Superior temporal gyrus (tissue), 1 donor: ENCODE results near the gene B4GALNT2.
"Not testable (repeated sequence)": the region's sequence is repeated elsewhere in the genome, so short reads cannot be mapped to it uniquely, and the experiment has no call there.

Experiments
- DNase-seq: peaks from one replicate; pipeline ENCODE4 v3.0.0-alpha.2; 2016; ENCODE audit errors: extremely low spot score

The B4GALNT2 gene

GRCh38 chr17:49180998-49181635 is 48.5 kb downstream of the B4GALNT2 start:
- DNase-seq, result no peak

GRCh38 chr17:49183341-49183740 is 50.8 kb downstream of the B4GALNT2 start:
- DNase-seq, result no peak

- no peak for DNase-seq
These were observed 51.2 kb downstream of the B4GALNT2 start for GRCh38 chr17:49183801-49184200.

DNA sequence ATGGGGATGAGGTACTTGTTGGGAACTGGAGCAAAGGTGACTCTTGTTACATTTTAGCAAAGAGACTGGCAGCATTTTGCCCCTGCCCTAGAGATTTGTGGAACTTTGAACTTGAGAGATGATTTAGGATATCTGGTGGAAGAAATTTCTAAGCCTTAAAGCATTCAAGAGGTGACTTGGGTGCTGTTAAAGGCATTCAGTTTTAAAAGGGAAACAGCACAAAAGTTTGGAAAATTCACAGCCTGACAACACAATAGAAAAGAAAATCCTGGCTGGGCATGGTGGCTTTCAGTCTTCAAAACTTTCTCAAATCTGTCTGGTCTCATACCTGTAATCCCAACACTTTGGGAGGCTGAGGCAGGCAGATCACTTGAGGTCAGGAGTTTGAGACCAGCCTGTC is 52.0 kb downstream of the B4GALNT2 start:
- DNase-seq, result not testable (repeated sequence)

GRCh38 chr17:49185381-49185780 is 52.8 kb downstream of the B4GALNT2 start:
- DNase-seq, result not testable (repeated sequence)

DNA sequence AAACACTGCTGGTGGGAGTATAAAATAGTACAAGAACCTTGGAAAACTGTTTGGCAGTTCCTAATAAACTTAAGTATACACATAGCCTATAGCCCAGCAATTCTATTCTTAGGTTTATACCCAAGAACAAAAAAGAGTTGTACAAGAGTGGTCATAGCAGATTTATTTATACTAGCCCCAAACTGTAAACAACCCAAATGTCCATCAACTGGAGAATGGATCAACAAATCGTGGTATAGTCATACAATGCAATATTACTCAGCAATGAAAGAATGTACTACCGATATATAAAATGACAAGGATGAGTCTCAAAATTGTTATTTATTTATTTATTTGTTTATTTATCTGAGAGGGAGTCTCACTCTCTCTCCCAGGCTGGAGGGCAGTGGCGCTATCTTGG is 54.7 kb downstream of the B4GALNT2 start:
- no peak for DNase-seq

DNA sequence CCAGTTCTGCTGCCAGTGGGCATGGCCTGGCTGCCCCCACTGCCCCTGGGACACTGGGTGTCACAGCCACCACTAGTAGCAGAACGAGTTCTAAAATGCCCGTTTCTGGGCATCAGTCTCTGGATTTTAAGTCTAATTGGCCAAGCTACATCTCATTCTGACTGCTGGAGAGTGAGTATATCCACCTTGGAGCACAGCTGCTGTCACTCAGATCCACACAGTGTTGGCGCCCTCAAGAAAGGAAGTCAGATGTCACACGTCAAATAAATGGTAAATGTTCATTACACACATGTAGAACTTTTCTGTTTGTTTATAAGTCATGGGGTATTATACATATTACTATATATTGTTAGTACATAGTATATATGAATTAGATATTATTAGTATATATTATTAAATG is 58.4 kb downstream of the B4GALNT2 start:
- no peak for DNase-seq

DNA sequence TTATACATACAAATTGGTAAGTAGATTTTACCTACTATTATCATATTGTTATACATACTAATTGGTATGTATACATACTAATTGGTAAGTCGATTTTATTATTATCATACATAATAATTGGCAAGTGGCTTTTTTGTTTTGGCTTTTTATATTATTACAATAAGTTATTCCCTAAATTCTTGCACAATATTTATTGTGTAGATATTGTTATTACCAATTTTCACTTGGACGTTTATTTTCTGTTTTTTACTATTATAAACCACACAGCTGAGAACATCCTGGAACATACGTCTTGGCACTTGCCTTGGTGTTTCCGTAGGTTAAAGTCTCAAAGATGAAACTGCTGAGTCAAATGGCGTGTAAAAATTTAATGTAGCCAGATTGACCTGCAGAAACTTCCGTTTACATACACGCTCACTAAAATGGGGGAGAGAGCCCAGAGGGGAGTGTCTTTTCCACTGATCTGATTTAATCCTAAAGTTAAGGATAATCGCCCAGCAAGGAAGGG is 58.9 kb downstream of the B4GALNT2 start:
- DNase-seq, result no peak

DNA sequence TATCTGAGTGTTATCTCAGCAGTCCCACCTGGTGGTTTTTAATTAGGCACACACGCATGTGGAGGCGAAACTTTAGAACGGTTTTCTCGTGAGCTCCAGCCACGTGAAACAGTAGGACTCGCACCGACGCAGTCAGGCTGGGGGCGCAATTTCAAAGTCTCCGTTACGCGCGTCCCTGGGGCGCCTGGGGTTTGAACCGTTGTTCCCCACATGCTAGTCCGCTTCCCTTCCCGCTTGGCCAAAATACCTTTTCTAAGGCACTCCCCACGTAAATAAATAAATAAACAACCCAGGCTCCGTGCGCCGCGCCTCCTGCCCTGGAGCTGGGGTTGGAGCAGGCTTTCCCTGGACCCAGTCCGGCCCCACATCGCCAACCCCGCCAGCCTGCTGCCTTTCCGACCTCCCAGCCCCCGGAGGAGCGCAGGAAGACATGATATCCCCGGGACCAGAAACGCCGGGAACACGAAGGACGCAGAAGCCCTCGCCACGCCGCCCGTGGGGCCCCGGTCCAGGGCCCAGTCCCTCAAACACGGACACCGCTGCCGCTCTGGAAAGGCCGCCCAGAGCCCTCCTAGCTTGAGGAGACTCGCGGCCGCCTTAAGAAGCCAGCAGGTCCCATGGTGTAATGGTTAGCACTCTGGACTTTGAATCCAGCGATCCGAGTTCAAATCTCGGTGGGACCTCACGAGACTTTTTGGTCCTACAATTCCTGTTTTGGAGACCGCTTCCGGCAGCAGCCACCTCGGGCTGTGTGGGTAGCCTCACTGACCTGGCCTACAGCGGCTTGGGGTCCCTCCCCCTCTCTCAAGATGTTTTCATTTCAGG is 59.6 kb downstream of the B4GALNT2 start:
- DNase-seq, result peak; percentile 95

DNA sequence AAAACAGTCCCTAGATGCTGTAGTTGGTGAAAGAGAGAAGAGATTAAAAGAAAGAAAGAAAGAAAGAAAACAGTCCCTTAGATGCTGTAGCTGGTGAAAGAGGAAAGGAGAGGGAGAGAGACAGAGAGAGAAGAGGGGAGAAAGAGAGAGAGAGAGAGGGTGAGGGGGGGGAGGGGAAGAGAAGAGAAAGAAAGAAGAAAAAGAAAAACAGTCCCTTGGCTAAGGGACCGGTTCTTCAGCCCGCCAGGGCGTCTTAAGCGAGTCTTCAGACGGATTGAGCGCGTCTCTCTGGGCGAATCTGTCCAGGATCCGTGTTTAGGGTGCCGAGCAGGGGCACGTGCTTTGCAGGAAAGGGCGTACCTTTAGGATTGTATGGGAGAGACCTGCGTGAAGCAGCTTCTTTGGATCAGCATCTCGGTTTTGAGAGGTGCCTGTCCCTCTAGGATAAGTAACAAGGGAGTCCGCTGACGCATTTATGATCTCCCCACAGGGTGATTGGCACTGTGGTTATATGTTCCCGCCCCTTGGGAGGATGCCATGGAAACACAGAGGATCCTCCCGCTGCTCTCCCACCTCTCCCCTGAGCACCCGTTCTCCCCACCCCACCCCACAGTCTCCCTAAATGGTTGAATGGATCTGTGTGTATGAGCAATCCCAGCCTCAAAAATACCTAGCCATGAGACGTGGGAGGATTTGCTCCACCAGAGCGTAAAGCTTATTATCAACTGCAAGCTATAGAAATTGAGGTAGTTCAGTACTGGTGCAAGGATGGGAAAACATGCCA is 61.1 kb downstream of the B4GALNT2 start:
- peak; percentile 78 for DNase-seq

- no peak for DNase-seq
These were observed 61.7 kb downstream of the B4GALNT2 start for GRCh38 chr17:49194297-49194607.

- no peak for DNase-seq
These were observed 63.2 kb downstream of the B4GALNT2 start for GRCh38 chr17:49195751-49196150.

DNA sequence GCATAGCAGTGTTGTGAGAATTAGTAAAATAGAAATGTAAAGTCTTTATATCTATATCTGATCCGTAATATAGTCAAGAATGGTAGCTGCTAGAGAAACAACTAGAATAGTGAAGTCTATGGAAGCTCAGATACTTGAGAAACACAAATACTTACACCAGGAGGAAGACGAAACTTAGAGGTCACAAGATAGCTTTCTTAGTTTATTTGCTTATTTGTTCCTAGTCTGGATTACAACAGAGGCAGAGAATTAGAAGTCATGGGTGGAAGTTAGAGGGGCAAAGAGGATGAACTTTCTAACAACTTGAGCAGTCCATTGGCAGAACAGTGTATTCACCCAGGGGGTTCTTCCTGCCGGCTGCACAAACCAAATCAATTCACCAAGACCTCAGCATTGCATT is 64.0 kb downstream of the B4GALNT2 start:
- peak; percentile 20 for DNase-seq

GRCh38 chr17:49197346-49197998 is 64.9 kb downstream of the B4GALNT2 start:
- DNase-seq, result no peak

GRCh38 chr17:49198211-49198610 is 65.6 kb downstream of the B4GALNT2 start:
- DNase-seq, result no peak

- DNase-seq, result no peak
These were observed 68.0 kb downstream of the B4GALNT2 start for GRCh38 chr17:49200423-49201083.

GRCh38 chr17:49201481-49201927 is 68.9 kb downstream of the B4GALNT2 start:
- DNase-seq, result no peak

DNA sequence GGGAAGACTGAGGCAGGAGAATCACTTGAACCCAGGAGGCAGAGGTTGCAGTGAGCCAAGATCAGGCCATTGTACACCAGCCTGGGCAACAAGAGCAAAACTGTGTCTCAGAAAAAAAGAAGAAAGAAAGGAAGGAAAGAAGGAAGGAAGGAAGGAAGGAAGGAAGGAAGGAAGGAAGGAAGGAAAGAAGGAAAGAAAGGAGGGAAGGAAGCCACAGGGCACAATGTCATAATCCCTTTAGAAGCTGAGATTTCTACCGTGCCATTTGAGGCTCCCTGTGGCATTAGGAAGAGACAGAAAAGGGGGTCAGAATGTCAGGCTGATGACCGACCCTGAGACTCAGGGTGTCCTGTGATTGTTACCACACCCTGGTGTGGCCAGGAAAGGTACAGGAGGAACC is 71.2 kb downstream of the B4GALNT2 start:
- no peak for DNase-seq

- DNase-seq, result no peak
These were observed 71.9 kb downstream of the B4GALNT2 start for GRCh38 chr17:49204516-49204915.

- DNase-seq, result no peak
These were observed 76.5 kb downstream of the B4GALNT2 start for GRCh38 chr17:49209061-49209571.
